Pancreas (tissue), 10 donors: ENCODE measurements around the gene HMGCL. TPM values are rescaled to one million over a fixed set of nuclear protein-coding genes. Genes with fewer than 3 reads are reported as not detected.
"Not testable (repeated sequence)": the region's sequence is repeated elsewhere in the genome, so short reads cannot be mapped to it uniquely, and the experiment has no call there.

Experiments used
- ATAC-seq, 4 donors: fragments of 200-7000 bp; cut with Tn5 transposase; one replicate each; pipeline versions ENCODE4 v1.8.0 to v1.9.1; 2020; ENCODE audit warnings: mild to moderate bottlenecking in 4 of 4, moderate library complexity in 4 of 4
- DNase-seq, 6 donors: peaks; one replicate each; pipeline ENCODE4 v3.0.0-alpha.2; 2020
- FAIRE-seq: peaks from 2 replicates; lab custom pipeline; 2012; peaks lifted over from hg19 to GRCh38; lab: Jason Lieb, UNC
- H3K27ac ChIP-seq, 4 donors: fragments of 200-600 bp; sonication (generic); 1 replicate in 3 of 4; 2 replicates in 1 of 4; pipeline versions ENCODE4 v1.5.0 to v1.8.0; 2020
- H3K27me3 ChIP-seq, 4 donors: fragments of 200-600 bp; one replicate each; pipeline ENCODE4 v1.8.0; 2021
- H3K36me3 ChIP-seq, 3 donors: fragments of 200-600 bp; sonication (generic) in 1 of 3; one replicate each; pipeline versions ENCODE4 v1.5.0 to v1.8.0; 2020 to 2021
- H3K4me1 ChIP-seq, 3 donors: fragments of 200-600 bp; one replicate each; pipeline ENCODE4 v1.8.0; 2021
- H3K4me3 ChIP-seq, 4 donors: fragments of 200-600 bp; sonication (generic) in 2 of 4; one replicate each; pipeline versions ENCODE4 v1.5.0 to v1.8.0; 2020 to 2021
- H3K9me3 ChIP-seq, 4 donors: fragments of 200-600 bp; one replicate each; pipeline ENCODE4 v1.8.0; 2021
- WGBS, 2 donors: extraction: QIAGEN DNeasy Blood & Tissue Kit; methylation state at CpG; one replicate each; pipeline ENCODE4 v1.1.7; 2013; 5-methylcytosine and 5-hydroxymethylcytosine counted together
- intact Hi-C, 3 donors: fragments of 100-400 bp; cut with DNase I; formaldehyde crosslinking; loops; one replicate each; pipeline versions ENCODE4 v1.11.1 to v1.14.2; 2022
- polyA plus RNA-seq, 2 donors: library from polyadenylated mRNA; stranded (reverse); fragments of 200-250 nt; gene quantifications; one replicate each; pipeline ENCODE4 v1.2.3, GENCODE V29; 2013
- total RNA-seq, 6 donors: library from RNA; stranded (reverse); fragmentation: NEBNext Ultra II Directional in 4 of 6; extraction: Animal tissue kit (Norgen Biotek cat#: 25700) in 4 of 6; gene quantifications; one replicate each; pipeline versions ENCODE4 v1.2.1 to v1.2.4, GENCODE V29; 2021 to 2023
- TF ChIP-seq, protein P1 (sequence below), 4 donors: fragments of 200-600 bp; sonication (generic) in 3 of 4; IDR thresholded peaks; one replicate each; pipeline versions ENCODE4 v1.5.0 to v1.8.0; 2021; ENCODE audit warnings: antibody characterized with exemption in 4 of 4
- donor health status: healthy with polysubstance abuse.
- donor health status: DM: no; HTN: no; CAD: no; lungs with moderate emphysema.
- donor health status: DM: no; HTN: no; CAD: no.
- donor health status: control.
- donor health status: control.
- donor health status: Bipolar disorder and iron deficiency.
- donor health status: DM: yes; HTN: yes; CAD: no.
- donor health status: DM: no; HTN: no; CAD: no.
- donor health status: DM: no; HTN: no; CAD: no.
- donor health status: DM: yes; HTN: yes; CAD: no.

The HMGCL gene
- total and polyA plus RNA-seq, 8 donors: 16.2 to 27.0 (median 17.3) TPM

DNA sequence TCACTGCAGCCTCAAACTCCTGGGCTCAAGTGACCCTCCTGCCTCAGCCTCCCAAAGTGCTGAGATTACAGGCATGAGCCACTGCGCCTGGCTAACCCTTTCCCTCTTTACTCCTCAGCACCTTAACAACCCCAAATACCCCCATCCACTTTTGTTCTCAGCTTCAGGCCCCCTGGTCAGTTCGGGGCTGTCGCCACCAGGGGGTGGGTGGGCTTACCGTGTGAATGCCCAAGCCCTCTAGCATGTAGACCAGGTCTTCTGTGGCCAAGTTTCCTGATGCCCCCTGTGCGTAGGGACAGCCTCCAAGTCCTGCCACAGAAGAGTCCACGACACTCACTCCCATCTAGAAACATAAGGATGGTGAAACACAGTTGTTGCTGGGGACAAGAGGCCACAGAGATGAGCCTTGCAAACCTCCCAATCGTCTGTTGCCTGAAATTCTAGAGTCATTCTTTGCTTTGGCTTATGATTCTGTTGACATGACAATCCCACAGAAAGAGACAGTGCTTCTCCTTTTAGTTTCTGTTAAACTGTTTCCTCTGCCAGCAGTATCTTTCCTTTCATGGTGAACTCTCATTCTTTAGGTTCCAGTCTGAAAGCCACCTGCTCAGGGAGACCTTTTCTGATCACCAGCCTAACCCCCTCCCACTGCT, 20.9 kb downstream of the HMGCL start:
- Histone ChIP-seq H3K4me3 (no peak overlapping the region), H3K36me3 (no peaks in the 10 kb centered on the region), H3K4me1 (peaks cover 3 to 6% (median 6%) of the 10 kb centered on the region in 3 donors), H3K27me3 (no peaks in the 10 kb centered on the region), H3K9me3 (no peaks in the 10 kb centered on the region), H3K27ac (no peak overlapping the region)
- intact Hi-C loops: no loop called here
- WGBS, 2 donors: 83 to 84% methylated on average over 7 of the region's 7 CpGs
- DNase-seq (no peak), FAIRE-seq (no peak), ATAC-seq (no peak)
- TF ChIP-seq, protein P1, sequence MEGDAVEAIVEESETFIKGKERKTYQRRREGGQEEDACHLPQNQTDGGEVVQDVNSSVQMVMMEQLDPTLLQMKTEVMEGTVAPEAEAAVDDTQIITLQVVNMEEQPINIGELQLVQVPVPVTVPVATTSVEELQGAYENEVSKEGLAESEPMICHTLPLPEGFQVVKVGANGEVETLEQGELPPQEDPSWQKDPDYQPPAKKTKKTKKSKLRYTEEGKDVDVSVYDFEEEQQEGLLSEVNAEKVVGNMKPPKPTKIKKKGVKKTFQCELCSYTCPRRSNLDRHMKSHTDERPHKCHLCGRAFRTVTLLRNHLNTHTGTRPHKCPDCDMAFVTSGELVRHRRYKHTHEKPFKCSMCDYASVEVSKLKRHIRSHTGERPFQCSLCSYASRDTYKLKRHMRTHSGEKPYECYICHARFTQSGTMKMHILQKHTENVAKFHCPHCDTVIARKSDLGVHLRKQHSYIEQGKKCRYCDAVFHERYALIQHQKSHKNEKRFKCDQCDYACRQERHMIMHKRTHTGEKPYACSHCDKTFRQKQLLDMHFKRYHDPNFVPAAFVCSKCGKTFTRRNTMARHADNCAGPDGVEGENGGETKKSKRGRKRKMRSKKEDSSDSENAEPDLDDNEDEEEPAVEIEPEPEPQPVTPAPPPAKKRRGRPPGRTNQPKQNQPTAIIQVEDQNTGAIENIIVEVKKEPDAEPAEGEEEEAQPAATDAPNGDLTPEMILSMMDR (IDR thresholded peaks at IDR 0.05): no peak

DNA sequence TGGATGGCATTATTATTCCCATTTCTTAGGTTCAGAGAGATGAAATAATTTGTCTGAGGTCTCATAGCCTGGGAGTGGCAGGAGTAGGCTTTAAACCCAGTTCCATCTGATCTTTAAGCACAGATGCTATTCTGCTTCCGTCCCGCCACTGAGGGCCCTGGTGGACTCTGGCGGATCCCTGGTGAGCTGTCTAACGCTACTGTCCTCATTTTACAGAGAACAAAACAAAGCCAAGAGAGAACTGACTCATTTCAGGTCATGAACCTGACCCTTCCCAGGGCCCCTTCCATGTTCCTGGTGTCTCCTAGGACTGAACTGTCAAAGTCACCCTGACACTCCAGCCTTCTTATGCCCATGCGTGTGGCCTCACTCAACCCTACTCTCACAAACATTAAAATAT, 21.6 kb downstream of the HMGCL start:
- WGBS, 2 donors: 95 to 96% methylated on average over 5 of the region's 5 CpGs
- TF ChIP-seq, protein P1 (IDR thresholded peaks at IDR 0.05): no peak
- H3K27ac ChIP-seq: no peak overlapping the region
- no peaks in the 10 kb centered on the region for H3K9me3 ChIP-seq
- FAIRE-seq (no peak), ATAC-seq (no peak), DNase-seq (no peak)
- H3K27me3 ChIP-seq: no peaks in the 10 kb centered on the region
- intact Hi-C loops: no loop called here
- no peak overlapping the region for H3K4me3 ChIP-seq
- peaks cover 6 to 13% (median 10%) of the 10 kb centered on the region in 3 donors for H3K4me1 ChIP-seq
- H3K36me3 ChIP-seq: no peaks in the 10 kb centered on the region

DNA sequence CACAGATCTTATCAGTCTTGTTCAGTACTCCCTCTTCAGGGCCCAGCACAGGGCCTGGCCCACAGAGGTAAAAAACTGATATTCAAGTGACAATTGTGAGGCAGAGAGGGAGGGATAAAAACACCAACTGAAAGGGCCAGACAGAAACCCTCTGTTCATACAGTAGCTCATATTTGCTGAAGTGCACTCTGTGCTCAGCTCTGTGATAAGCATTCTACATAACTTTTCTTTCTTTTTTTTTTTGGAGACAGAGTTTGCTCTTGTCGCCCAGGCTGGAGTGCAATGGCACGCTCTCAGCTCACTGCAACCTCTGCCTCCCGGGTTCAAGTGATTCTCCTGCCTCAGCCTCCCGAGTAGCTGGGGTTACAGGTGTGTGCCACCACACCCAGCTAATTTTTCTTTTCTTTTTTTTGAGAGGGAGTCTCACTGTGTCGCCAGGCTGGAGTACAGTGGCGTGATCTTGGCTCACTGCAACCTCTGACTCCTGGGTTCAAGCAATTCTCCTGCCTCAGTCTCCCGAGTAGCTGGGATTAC, 22.4 kb downstream of the HMGCL start:
- DNase-seq, H3K27me3 ChIP-seq, H3K4me3 ChIP-seq, H3K27ac ChIP-seq, intact Hi-C loops, ATAC-seq, H3K36me3 ChIP-seq, FAIRE-seq, H3K9me3 ChIP-seq: not testable (repeated sequence)
- H3K4me1 ChIP-seq: peaks cover 6 to 20% (median 18%) of the 10 kb centered on the region in 3 donors
- 97 to 99% methylated on average over 7 of the region's 7 CpGs for WGBS, 2 donors

DNA sequence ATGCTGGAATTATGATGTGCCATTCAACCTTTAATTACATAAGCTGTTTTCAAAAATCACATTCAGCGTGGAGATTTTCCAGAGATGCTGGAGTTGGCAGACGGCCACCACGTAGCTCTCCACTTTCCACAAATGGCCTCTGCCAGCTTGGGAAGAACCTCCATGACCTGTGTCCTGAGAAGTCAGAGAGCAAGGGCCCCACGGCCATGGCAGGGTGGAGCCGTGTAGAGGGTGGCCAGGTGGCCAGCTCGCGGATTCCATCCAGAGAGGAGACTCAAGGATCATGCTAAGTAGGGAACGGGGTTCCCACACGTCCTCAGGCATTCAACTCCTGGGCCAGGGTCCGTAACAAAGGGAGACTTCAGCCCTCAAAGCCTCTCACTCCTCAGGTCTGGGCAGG, 23.4 kb downstream of the HMGCL start:
- intact Hi-C loops: no loop called here
- Histone ChIP-seq H3K27ac (peak overlapping the region in 2 of 4 donors; percentile 87 to 89), H3K9me3 (no peaks in the 10 kb centered on the region), H3K4me1 (peaks cover 6 to 20% (median 19%) of the 10 kb centered on the region in 3 donors), H3K36me3 (no peaks in the 10 kb centered on the region), H3K27me3 (no peaks in the 10 kb centered on the region), H3K4me3 (peak overlapping the region in 1 of 4 donors; percentile 94)
- DNase-seq: peak in 1 of 6 donors; percentile 45
- no peak for ATAC-seq
- WGBS, 2 donors: 56 to 59% methylated on average over 10 of the region's 10 CpGs
- FAIRE-seq: no peak
- TF ChIP-seq, protein P1 (IDR thresholded peaks at IDR 0.05): no peak

DNA sequence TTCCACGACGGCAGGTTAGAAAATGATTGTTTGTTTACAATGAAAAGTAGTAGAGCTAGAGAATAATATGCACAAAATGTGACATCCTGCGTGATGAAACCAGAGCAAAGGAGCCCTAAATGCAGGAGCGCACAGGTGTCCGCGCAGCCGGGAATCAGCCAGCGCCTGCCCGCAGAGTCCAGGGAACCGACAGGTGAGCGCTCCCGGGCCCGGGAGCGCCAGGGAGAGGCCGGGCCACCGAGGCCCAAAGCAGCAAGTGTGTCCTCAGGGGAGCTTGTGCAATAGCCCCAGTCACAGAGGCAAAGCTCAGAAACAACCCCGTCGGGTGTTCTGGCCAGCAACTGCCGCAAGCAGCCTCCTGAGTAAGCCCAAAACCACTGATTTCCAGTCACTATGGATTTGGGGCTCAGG, 23.9 kb downstream of the HMGCL start:
- FAIRE-seq (no peak), ATAC-seq (peak; percentile 8 to 28 (median 24)), DNase-seq (peak in 5 of 6 donors; percentile 35 to 79 (median 54))
- Histone ChIP-seq H3K9me3 (no peaks in the 10 kb centered on the region), H3K4me3 (peak overlapping the region; percentile 82 to 94 (median 85)), H3K36me3 (no peaks in the 10 kb centered on the region), H3K4me1 (peaks cover 6 to 20% (median 19%) of the 10 kb centered on the region in 3 donors), H3K27ac (peak overlapping the region; percentile 86 to 89 (median 86)), H3K27me3 (no peaks in the 10 kb centered on the region)
- TF ChIP-seq, protein P1 (IDR thresholded peaks at IDR 0.05): no peak
- intact Hi-C loops: no loop called here
- 6 to 9% methylated on average over 19 of the region's 19 CpGs for WGBS, 2 donors
